ENCODE measurements around the gene SLC25A44.
"Not testable (repeated sequence)": the region's sequence is repeated elsewhere in the genome, so short reads cannot be mapped to it uniquely, and the experiment has no call there.

- not testable (repeated sequence) for TF ChIP-seq CREB5 (CRISPR knock-in tag; IDR thresholded peaks at IDR 0.05; ENCODE audit: low read depth); TSHZ2 (CRISPR knock-in tag; IDR thresholded peaks at IDR 0.05); RARB (CRISPR knock-in tag; IDR thresholded peaks at IDR 0.05); ZFP3 (CRISPR knock-in tag; IDR thresholded peaks at IDR 0.05); GLIS3 (CRISPR knock-in tag; IDR thresholded peaks at IDR 0.05)
Observed at GRCh38 chr1:156182010-156182779, 11.7 kb upstream of the SLC25A44 start.
